ENCODE data around the gene TCP10L. TPM values are rescaled to one million over a fixed set of nuclear protein-coding genes. Genes with fewer than 3 reads are reported as not detected.

Gene TCP10L
- total and polyA plus RNA-seq, 10 of the 15 experiments (the other 5 are each of a cell fraction or from before 2014, with no cell fraction given) = 0.11 to 0.45 (median 0.19) TPM; not detected in 3

DNA sequence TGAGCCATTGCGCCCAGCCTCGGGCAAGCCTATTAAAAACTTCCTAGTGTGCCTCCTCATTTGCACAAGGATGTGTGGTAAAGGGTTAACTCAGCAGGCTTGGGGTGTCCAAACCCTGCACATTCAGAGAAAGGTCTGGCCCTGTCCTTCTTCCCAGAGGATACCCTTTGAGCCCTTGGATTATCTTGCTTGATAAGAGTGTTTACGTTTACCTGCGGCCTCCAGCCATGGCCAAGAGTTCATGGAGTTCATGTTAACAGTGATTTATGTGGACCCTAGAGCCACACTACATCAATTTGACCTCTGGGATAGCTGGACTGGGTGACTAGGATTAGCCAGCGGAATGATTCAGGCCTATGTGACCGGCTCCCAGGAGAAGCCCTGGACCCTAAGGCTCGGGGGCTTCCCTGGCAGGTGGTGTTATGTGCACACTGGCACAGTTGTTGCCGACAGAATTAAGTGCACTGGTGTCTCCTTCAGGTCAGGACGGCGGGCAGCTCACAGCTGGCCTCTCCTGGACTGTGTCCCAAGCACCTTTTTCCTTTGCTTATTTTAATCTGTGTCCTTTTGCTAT lies 7.7 kb upstream of the TCP10L start (continued):
- TF ChIP-seq ZZZ3 (IDR thresholded peaks at IDR 0.05; ENCODE audit: control insufficient read depth, insufficient read length, low read depth) = no peak
- no peak for TF ChIP-seq BMI1 (IDR thresholded peaks at IDR 0.05; ENCODE audit: borderline replicate concordance)
- no peak for TF ChIP-seq RFX5 (IDR thresholded peaks at IDR 0.05; ENCODE audit: low read depth, low read length)

DNA sequence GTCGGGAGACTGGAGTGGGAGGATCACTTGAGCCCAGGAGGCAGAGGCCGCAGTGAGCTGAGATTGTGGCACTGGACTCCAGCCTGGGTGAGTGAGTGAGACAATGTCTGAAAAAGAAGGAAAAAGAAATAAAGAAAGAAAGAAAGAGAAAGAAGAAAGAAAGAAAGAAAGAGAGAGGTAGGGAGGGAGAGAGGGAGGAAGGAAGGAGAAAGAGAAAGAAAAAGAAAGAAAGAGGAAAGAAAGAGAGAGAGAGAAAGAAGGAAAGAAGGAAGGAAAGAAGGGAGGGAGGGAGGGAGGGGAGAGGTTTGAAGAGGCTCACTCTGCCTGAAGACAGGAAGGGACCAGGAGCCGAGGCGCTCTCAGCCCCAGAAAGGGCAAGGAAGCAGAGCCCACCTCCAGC lies 4.8 kb upstream of the TCP10L start:
- H3K9ac ChIP-seq (ENCODE audit: control insufficient read depth, insufficient read depth, low read length) = no peak overlapping the region
- H3K36me3 ChIP-seq (ENCODE audit: control insufficient read depth in 2 of 2, insufficient read depth in 2 of 2, low read length in 1 of 2) = no peaks in the 10 kb centered on the region
- H4K20me1 ChIP-seq (ENCODE audit: control insufficient read depth, insufficient read depth) = no peaks in the 10 kb centered on the region
- ChIA-PET RAD21 (ENCODE audit: unreplicated experiment) (no interaction called here), POLR2A (no interaction called here), CTCF (no interaction called here), SMC1A (ENCODE audit: uncharacterized antibody, unreplicated experiment) (no interaction called here)
- in situ Hi-C loops (cut with MboI) = no loop called here
- no peak for DNase-seq (ENCODE audit: low read depth, low spot score)
- no peak overlapping the region for H3K27ac ChIP-seq (ENCODE audit: control insufficient read depth, insufficient read depth)
- no peak for FAIRE-seq
- no peak for ATAC-seq
- intact Hi-C loops (cut with micrococcal nuclease; ENCODE audit: unreplicated experiment) = no loop called here
- 65% methylated on average over 4 of the region's 4 CpGs for WGBS (ENCODE audit: insufficient coverage, insufficient replicate concordance, low lambda C conversion rate, missing lambda C conversion rate)
- peaks cover 0 to 2% of the 10 kb centered on the region in 2 experiments; a peak in 3 of 4 replicates for H3K27me3 ChIP-seq (replicated peaks in 1 of 2; ENCODE audit: control insufficient read depth in 2 of 2, insufficient read depth in 2 of 2, low read length in 1 of 2)
- TF ChIP-seq, protein P1, sequence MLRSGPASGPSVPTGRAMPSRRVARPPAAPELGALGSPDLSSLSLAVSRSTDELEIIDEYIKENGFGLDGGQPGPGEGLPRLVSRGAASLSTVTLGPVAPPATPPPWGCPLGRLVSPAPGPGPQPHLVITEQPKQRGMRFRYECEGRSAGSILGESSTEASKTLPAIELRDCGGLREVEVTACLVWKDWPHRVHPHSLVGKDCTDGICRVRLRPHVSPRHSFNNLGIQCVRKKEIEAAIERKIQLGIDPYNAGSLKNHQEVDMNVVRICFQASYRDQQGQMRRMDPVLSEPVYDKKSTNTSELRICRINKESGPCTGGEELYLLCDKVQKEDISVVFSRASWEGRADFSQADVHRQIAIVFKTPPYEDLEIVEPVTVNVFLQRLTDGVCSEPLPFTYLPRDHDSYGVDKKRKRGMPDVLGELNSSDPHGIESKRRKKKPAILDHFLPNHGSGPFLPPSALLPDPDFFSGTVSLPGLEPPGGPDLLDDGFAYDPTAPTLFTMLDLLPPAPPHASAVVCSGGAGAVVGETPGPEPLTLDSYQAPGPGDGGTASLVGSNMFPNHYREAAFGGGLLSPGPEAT (IDR thresholded peaks at IDR 0.05; ENCODE audit: low read depth) = no peak
- TF ChIP-seq CREB1 (IDR thresholded peaks at IDR 0.05; ENCODE audit: low read depth) = no peak
- no peak for TF ChIP-seq ZBED1 (IDR thresholded peaks at IDR 0.05; ENCODE audit: borderline replicate concordance)
- H3K4me1 ChIP-seq (ENCODE audit: control insufficient read depth, insufficient read depth, low read length) = no peaks in the 10 kb centered on the region
- H3K4me3 ChIP-seq = no peak overlapping the region
- H3K4me2 ChIP-seq (ENCODE audit: control insufficient read depth, insufficient read depth) = no peak overlapping the region
- no TSS peak for BruUV-seq (replicated peaks)
- no peaks in the 10 kb centered on the region for H3K79me2 ChIP-seq (ENCODE audit: control insufficient read depth, insufficient read depth, low read length)
- no peaks in the 10 kb centered on the region for H3K9me3 ChIP-seq (replicated peaks; ENCODE audit: control insufficient read depth, insufficient read depth, low read length)
- no peak overlapping the region for H2AFZ ChIP-seq (ENCODE audit: control insufficient read depth, low read depth, low read length)
